Keratinocyte (primary cell): Measurements from ENCODE around the gene FARP1.

Experiments
- CTCF ChIP-seq, 3 experiments: IDR thresholded peaks in 1 of 3; conservative IDR thresholded peaks in 1 of 3; optimal IDR thresholded peaks in 1 of 3; 2 replicates in 2 of 3; 3 replicates in 1 of 3; pipeline versions ENCODE3 to v1.5.1; 2011; ENCODE audit warnings: low read length in 3 of 3, mild to moderate bottlenecking in 3 of 3, moderate library complexity in 2 of 3, control low read depth in 1 of 3, inconsistent platforms in 1 of 3; ENCODE audit not compliant: insufficient read depth in 2 of 3; ENCODE audit errors: extremely low read depth in 1 of 3
- EZH2 ChIP-seq: IDR thresholded peaks from one replicate; pipeline ENCODE4 v1.6.1; 2012; ENCODE audit warnings: inconsistent platforms, mild to moderate bottlenecking, low read length, moderate library complexity

- TF ChIP-seq CTCF (optimal IDR thresholded peaks at IDR 0.05 in 1 of 3, IDR thresholded peaks at IDR 0.05 in 1 of 3, conservative IDR thresholded peaks at IDR 0.05 in 1 of 3; ENCODE audit: extremely low read depth in 1 of 3, insufficient read depth in 2 of 3, low read length in 3 of 3) (no peak), EZH2 (no peak)
These were observed 90.2 kb downstream of the FARP1 start for GRCh38 chr13:98233127-98233526.
